Neural crest cell (in vitro differentiated cells): ENCODE measurements around the gene MESD. TPM values are rescaled to one million over a fixed set of nuclear protein-coding genes. Genes with fewer than 3 reads are reported as not detected.

ENCODE experiments used
- DNase-seq: peaks from one replicate; pipeline ENCODE4 v3.0.0; 2021; ENCODE audit warnings: low read depth, mixed read lengths, low spot score
- H3K27ac Mint-ChIP-seq: one replicate; pipeline ENCODE4 v1.8.0; 2021; ENCODE audit warnings: mild to moderate bottlenecking, mixed read lengths; ENCODE audit not compliant: unreplicated experiment
- H3K27me3 Mint-ChIP-seq: 2 replicates; pipeline ENCODE4 v1.8.0; 2021; ENCODE audit warnings: low read depth, mild to moderate bottlenecking, mixed read lengths
- H3K36me3 Mint-ChIP-seq: 2 replicates; pipeline ENCODE4 v1.8.0; 2021; ENCODE audit warnings: low read depth, mild to moderate bottlenecking, mixed read lengths
- H3K4me1 Mint-ChIP-seq: 2 replicates; pipeline ENCODE4 v1.8.0; 2021; ENCODE audit warnings: mixed read lengths
- H3K4me3 Mint-ChIP-seq: one replicate; pipeline ENCODE4 v1.8.0; 2021; ENCODE audit warnings: mild to moderate bottlenecking, mixed read lengths
- H3K9me3 Mint-ChIP-seq: 2 replicates; pipeline ENCODE4 v1.8.0; 2021; ENCODE audit warnings: mixed read lengths
- total RNA-seq: library from RNA; stranded (reverse); gene quantifications from 2 replicates; pipeline ENCODE4 v1.2.1, GENCODE V29; 2021
- TF ChIP-seq, protein P1 (sequence below): fragments of 200-600 bp; sonication (generic); conservative IDR thresholded peaks from 2 replicates; pipeline ENCODE4 v1.5.0; 2021; ENCODE audit warnings: antibody characterized with exemption, mild to moderate bottlenecking

Gene MESD
- total RNA-seq, 1 donor from 2014 or later: 30.7 TPM

DNA sequence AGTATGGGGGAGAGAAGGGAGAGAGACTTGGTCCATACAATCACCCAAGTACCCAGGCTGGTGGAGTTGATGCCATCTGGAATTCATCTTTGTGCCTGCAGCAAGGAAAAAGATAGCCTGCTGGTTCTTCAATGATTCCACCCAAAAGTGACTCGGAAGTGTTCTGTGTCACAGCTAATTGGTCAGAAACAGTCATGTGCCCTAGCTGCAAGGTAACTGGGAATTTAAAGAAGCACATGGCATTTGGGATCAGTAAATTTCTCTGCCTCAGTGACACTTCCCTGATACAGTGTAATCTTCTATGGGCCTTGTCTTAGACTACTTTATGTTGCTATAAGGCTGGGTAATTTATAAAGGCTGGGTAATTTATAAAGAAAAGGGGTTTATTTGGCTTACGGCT lies 28.6 kb upstream of the MESD start:
- TF ChIP-seq, protein P1, sequence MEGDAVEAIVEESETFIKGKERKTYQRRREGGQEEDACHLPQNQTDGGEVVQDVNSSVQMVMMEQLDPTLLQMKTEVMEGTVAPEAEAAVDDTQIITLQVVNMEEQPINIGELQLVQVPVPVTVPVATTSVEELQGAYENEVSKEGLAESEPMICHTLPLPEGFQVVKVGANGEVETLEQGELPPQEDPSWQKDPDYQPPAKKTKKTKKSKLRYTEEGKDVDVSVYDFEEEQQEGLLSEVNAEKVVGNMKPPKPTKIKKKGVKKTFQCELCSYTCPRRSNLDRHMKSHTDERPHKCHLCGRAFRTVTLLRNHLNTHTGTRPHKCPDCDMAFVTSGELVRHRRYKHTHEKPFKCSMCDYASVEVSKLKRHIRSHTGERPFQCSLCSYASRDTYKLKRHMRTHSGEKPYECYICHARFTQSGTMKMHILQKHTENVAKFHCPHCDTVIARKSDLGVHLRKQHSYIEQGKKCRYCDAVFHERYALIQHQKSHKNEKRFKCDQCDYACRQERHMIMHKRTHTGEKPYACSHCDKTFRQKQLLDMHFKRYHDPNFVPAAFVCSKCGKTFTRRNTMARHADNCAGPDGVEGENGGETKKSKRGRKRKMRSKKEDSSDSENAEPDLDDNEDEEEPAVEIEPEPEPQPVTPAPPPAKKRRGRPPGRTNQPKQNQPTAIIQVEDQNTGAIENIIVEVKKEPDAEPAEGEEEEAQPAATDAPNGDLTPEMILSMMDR: no peak
- Mint-ChIP-seq H3K27ac (no peak overlapping the region), H3K9me3 (no peaks in the 10 kb centered on the region), H3K27me3 (no peaks in the 10 kb centered on the region), H3K4me3 (no peak overlapping the region), H3K4me1 (peaks cover 32% of the 10 kb centered on the region), H3K36me3 (peaks cover 3% of the 10 kb centered on the region)
- no peak for DNase-seq

DNA sequence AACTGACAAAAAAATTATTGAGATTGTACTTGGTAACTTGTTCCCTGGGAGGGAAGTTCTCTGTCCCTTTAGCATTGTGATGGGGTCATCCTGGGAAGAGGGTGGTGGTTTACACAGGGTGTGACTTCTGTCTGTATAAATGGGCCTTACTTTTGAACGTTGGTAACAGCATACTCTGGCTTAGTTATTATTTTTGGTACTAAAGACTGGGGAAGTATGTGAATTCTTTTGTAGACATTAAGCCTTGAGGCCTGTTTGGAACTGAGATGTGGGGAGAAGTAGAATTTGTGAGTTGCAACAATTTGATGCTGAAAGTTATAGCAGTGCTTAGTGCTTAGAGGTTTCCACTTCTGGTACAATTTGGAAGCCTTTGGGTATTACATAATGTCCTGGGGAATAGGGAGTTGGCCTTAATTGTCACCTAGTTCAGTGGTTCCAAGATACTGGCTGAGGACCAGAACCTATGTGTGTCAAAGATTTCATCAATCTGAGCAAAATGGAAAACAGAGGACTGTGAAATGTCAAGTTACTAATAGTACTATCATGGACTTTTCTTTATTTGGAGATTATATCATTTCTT lies 27.0 kb upstream of the MESD start:
- Mint-ChIP-seq H3K4me1 (peaks cover 30% of the 10 kb centered on the region), H3K27ac (no peak overlapping the region), H3K4me3 (no peak overlapping the region), H3K36me3 (peaks cover 3% of the 10 kb centered on the region), H3K9me3 (no peaks in the 10 kb centered on the region), H3K27me3 (no peaks in the 10 kb centered on the region)
- DNase-seq: no peak
- TF ChIP-seq, protein P1: no peak

DNA sequence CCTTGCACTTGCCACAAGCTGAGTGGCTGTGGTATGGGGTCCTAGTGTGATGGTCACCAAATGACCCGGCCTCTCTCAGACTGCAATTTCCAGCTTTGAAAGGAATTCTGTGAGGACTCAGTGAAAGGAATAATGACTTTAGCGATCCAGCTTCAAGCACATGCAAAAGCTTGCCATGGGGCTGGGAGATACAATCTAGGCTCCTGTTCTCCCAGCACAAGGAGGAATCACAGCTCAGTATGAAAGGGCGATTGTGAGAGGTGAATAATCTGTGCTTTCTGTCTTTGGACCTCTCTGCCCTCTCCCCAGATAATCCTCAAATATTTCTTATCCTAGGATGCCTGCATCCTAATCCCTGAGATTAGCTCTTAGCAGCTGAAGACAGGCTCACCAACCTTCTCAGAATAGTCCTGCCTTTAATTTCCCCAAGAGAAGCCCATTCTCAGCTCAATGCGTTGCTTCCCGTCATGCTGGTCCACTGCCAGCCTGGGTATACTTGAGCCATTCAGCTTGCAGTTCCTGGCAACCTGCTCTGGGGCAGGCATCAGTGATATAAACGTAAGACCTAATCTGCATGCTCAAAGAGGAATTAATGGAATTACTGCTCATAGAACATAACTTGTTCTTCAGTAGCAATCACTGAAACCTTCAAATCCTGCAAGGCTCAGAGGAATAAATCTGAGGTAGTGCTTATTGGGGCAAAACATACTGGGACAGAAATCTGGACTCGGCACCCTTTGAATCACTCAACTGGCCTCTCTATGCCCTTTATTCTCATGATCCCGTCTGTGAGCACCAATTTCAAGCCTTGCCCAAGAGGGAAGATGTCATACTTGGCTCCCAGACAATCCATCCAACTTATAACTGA lies 26.2 kb upstream of the MESD start:
- Mint-ChIP-seq H3K4me3 (no peak overlapping the region), H3K9me3 (no peaks in the 10 kb centered on the region), H3K36me3 (peaks cover 3% of the 10 kb centered on the region), H3K27ac (peak overlapping the region; percentile 47), H3K27me3 (no peaks in the 10 kb centered on the region), H3K4me1 (peaks cover 30% of the 10 kb centered on the region)
- TF ChIP-seq, protein P1: no peak
- no peak for DNase-seq

DNA sequence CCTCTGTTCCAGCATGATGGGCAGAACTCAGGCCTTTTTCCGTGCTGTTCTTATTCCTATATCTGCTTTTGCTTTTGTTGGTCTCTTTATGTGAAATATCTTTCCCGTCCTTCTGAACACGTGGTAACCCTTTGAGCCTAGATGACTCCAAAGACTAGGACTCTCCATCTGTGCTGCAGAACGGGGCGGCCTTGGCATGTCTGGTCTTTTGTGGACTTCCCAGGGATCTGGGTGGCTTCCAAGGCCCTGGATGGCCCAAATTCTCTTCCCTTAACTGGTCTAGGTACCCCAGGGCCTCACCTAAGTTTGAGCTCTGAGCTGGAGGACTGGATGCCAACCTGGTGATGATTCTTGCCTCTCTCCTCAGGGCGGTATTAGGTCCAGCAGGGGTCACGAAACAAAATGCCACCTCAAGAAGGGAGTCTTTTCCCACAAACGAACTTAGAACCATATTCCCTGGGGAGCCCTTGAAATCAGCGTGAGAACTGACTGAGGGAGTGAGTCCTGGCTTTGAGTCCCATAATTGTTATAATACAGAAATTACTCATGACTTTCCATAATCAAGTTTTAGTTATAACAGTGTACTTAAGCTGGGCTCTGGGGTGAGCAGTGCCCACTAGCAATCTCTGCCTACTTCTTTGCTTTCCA lies 25.0 kb upstream of the MESD start:
- H3K36me3 Mint-ChIP-seq: peaks cover 3% of the 10 kb centered on the region
- H3K27ac Mint-ChIP-seq: peak overlapping the region; percentile 64
- DNase-seq: no peak
- H3K27me3 Mint-ChIP-seq: no peaks in the 10 kb centered on the region
- no peak overlapping the region for H3K4me3 Mint-ChIP-seq
- TF ChIP-seq, protein P1: no peak
- peaks cover 30% of the 10 kb centered on the region for H3K4me1 Mint-ChIP-seq
- no peaks in the 10 kb centered on the region for H3K9me3 Mint-ChIP-seq

DNA sequence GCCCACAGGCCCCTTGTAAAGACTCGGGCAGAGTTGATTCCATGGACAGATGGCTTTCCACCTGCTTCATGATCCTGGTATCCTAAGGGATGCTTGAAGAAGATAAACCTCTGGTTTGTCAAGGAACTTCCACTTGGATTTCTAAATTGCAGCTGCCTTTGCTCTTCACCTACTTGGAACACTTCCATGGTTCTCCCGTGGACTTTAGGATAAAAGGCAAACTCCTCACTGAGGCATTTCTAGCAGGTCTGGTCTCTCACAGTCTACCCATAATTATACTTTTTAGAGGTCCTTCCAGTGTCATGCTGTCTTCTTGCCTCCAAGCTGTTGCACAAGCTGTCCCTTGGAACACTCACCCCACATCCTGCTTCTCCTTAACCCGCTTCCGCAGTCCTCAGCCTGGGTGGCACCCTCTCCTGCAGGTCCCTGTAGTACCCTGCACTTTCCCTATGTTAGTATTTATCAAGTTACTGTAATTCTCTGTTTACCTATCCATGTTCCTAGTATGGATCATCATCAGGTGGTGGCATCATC lies 23.8 kb upstream of the MESD start:
- no peaks in the 10 kb centered on the region for H3K27me3 Mint-ChIP-seq
- DNase-seq: no peak
- H3K4me1 Mint-ChIP-seq: peaks cover 29% of the 10 kb centered on the region
- no peak overlapping the region for H3K4me3 Mint-ChIP-seq
- H3K27ac Mint-ChIP-seq: no peak overlapping the region
- TF ChIP-seq, protein P1: no peak
- H3K9me3 Mint-ChIP-seq: no peaks in the 10 kb centered on the region
- peaks cover 3% of the 10 kb centered on the region for H3K36me3 Mint-ChIP-seq
